UCSD-AML1 (cell line): ENCODE measurements around the gene SERINC5.
"Not testable (repeated sequence)": the region's sequence is repeated elsewhere in the genome, so short reads cannot be mapped to it uniquely, and the experiment has no call there.

Experiments
- DNase-seq: peaks from one replicate; lab custom pipeline; 2025; ENCODE audit not compliant: unreplicated experiment; lab: John Stamatoyannopoulos, UW

SERINC5 gene

GRCh38 chr5:80255811-80256712, at the start of gene SERINC5:
Gene SERINC5, minus strand, starts transcription at chr5:80256048. Its CDS starts 126 bp downstream, at chr5:80255922.
- peak; percentile 86 for DNase-seq

GRCh38 chr5:80302636-80303035, 46.8 kb upstream of the SERINC5 start:
- DNase-seq: no peak

- not testable (repeated sequence) for DNase-seq
Observed at GRCh38 chr5:80301342-80301741, 45.5 kb upstream of the SERINC5 start.

- DNase-seq: not testable (repeated sequence)
Observed at GRCh38 chr5:80300796-80301195, 44.9 kb upstream of the SERINC5 start.

- no peak for DNase-seq
Observed at GRCh38 chr5:80300125-80300524, 44.3 kb upstream of the SERINC5 start.

GRCh38 chr5:80299601-80300000, 43.8 kb upstream of the SERINC5 start:
- DNase-seq: no peak

- DNase-seq: no peak
Observed at GRCh38 chr5:80296121-80296520, 40.3 kb upstream of the SERINC5 start.

- no peak for DNase-seq
Observed at GRCh38 chr5:80291761-80292160, 35.9 kb upstream of the SERINC5 start.

- DNase-seq: no peak
Observed at GRCh38 chr5:80289320-80289719, 33.5 kb upstream of the SERINC5 start.

GRCh38 chr5:80288177-80288576, 32.3 kb upstream of the SERINC5 start:
- no peak for DNase-seq

- DNase-seq: no peak
Observed at GRCh38 chr5:80284720-80285119, 28.9 kb upstream of the SERINC5 start.

GRCh38 chr5:80283360-80283759, 27.5 kb upstream of the SERINC5 start:
- no peak for DNase-seq

GRCh38 chr5:80282054-80282453, 26.2 kb upstream of the SERINC5 start:
- no peak for DNase-seq

- DNase-seq: no peak
Observed at GRCh38 chr5:80277191-80277590, 21.3 kb upstream of the SERINC5 start.

GRCh38 chr5:80276186-80276585, 20.3 kb upstream of the SERINC5 start:
- DNase-seq: no peak

- DNase-seq: no peak
Observed at GRCh38 chr5:80275347-80275746, 19.5 kb upstream of the SERINC5 start.

- not testable (repeated sequence) for DNase-seq
Observed at GRCh38 chr5:80270543-80270942, 14.7 kb upstream of the SERINC5 start.

GRCh38 chr5:80269991-80270438, 14.2 kb upstream of the SERINC5 start:
- DNase-seq: no peak

GRCh38 chr5:80268916-80269315, 13.1 kb upstream of the SERINC5 start:
- DNase-seq: no peak

- DNase-seq: no peak
Observed at GRCh38 chr5:80266566-80266965, 10.7 kb upstream of the SERINC5 start.

- no peak for DNase-seq
Observed at GRCh38 chr5:80260461-80260860, 4.6 kb upstream of the SERINC5 start.

- DNase-seq: no peak
Observed at GRCh38 chr5:80259511-80260203, 3.8 kb upstream of the SERINC5 start.
